Retina (tissue), 1 donor: Measurements from ENCODE around the gene DAW1.
"Not testable (repeated sequence)": the region's sequence is repeated elsewhere in the genome, so short reads cannot be mapped to it uniquely, and the experiment has no call there.

Experiments used
- DNase-seq: peaks from one replicate; pipeline ENCODE4 v3.0.0-alpha.2; 2016

DAW1 gene, protein sequence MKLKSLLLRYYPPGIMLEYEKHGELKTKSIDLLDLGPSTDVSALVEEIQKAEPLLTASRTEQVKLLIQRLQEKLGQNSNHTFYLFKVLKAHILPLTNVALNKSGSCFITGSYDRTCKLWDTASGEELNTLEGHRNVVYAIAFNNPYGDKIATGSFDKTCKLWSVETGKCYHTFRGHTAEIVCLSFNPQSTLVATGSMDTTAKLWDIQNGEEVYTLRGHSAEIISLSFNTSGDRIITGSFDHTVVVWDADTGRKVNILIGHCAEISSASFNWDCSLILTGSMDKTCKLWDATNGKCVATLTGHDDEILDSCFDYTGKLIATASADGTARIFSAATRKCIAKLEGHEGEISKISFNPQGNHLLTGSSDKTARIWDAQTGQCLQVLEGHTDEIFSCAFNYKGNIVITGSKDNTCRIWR

DNA sequence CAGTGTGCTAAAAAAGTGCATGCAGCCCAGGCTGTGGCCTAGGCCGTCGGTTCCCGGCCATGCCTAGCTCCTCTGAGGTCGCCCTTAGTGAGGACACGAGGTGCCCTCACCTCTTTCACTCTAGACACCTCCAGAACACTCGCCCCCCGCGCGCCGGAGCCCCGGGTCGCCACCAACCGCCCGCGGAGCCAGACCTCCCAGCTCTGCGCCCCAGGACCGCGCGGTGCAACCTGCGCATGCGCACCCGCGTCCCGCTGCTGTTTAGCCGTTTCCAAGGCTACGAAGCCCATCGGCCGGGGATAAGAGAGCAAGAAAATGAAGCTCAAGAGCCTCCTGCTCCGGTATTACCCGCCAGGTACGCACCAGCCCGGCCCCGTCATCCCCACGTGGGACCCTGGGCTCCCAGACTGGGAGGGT, at the start of gene DAW1:
Gene DAW1 (plus strand): TSS at position 257 of the 417 bp plus-strand sequence. CDS start 59 bp downstream, at position 316.
- peak; percentile 90 for DNase-seq

DNA sequence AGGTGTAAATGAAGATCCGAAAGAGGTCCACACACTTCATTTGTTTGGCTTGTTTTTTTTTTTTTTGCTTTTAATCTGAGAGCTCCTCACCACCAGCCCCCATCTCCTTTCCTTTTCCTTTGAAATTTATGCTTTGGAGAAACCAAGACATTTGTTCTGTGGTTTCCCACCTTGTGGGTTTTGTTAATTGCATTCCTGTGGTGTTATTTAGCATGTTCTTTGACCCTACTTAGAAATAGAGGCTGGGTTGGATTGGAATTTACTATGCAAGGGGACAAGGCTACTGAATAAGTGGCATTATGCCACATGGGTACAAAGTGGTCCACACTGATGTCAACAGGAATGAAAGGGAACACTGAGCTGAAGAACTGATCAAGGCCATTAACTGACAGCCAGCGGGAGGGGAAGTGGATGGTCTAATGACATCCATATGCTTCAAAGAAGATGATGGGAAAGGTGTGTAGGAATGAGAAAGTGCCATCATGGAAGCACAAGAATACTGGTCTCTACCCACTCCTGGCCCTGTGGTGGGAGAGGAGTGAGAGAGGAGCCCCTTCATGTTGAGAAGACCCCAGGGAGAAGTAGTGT, 48.9 kb upstream of the DAW1 start:
- no peak for DNase-seq

DNA sequence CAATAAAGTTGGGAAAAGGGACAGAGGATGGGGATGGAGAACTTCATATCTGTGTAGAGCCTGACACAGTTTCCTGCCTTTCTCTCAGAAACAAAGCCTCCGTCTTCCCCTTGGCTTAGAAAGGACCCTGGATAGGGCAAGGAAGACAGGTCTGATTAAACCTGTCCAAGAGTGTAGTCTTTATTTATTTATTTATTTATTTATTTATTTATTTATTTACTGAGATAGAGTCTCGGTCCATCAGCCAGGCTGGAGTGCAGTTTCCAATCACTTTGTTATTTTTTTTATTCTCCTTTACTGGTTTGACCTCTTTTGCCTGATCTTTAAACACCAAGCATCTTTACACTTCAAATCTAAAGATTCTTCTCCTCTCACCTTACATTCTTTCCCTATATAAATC, 47.5 kb upstream of the DAW1 start:
- no peak for DNase-seq

DNA sequence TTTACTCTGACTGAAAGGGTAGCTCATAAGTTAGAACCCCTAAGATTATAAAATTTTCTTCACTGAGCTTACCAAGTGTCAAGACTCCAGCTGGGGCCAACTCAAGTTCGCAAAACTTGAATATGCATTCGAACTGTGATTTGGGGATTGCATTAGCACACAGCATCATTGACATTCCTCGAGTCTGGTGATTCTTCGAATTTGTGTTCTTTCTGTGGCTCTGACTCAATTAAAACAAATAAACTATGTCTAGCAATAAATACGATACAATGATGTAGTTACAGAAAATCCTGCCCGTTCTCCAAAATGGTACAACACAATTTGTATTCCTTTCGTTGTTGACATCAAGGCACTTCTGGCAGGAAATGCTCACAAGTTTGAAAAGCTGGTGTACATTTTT, 46.7 kb upstream of the DAW1 start:
- no peak for DNase-seq

DNA sequence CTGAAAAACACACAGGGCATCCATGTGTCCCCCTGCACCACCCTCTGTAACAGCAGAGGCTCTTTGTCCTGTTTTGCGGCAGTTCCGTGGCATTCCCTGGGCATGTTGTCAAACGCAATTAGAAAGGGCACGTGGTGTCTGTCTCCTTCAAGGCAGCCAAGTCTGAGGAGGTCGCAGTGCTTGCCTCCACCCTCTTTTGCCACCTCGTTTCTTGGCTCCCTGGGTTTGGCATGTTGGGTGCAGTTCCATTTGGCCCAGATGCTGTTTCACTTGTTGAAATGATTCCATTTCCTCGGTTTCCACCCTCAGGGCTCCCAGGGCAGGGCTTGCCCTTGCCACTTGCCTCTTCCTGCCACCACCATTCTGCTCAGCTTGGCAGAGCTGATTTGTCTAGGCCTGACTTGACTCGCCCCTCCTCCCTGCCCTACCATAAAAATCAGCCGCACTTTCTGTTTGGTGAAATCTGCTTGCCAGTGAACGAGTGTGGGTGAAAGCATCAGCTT, 45.4 kb upstream of the DAW1 start:
- no peak for DNase-seq

DNA sequence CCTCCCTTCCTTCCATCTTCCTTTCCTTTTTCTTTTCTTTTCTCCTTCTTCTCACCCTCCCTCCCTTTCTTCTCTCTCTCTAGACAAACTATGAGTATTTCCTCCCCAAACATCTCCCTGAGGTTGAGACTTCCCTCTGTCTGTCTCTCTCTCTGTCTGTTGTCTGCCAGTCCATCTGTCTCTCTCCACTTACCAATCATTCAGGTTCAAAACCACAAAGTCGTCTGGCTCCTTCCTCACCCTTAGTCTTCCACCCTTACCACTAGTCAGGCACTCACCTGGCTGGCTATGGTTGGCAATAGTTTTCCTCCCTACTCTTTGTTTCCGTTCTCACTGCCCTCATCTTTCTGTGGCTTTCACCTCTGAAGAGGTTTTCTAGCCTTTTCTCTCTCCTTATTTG, 44.9 kb upstream of the DAW1 start:
- no peak for DNase-seq

DNA sequence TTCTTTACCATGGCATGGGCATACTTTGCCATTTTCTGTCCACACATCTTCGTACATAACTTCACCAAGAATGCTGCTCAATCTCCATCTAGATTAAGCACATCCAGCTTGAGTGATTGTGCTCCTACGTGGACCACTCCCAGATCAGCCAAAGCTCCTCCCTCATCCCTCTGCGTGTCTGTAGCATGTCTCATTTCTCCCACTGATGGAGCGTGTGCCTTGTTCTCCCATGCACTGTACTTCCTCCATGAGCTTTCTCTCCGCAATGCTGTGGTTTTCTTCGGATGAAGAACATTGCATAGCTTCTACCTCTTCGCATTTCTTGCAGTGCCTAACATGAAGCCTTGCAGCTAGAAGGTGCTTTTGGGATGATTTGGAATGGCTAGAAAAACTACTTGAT, 44.3 kb upstream of the DAW1 start:
- DNase-seq: no peak

DNA sequence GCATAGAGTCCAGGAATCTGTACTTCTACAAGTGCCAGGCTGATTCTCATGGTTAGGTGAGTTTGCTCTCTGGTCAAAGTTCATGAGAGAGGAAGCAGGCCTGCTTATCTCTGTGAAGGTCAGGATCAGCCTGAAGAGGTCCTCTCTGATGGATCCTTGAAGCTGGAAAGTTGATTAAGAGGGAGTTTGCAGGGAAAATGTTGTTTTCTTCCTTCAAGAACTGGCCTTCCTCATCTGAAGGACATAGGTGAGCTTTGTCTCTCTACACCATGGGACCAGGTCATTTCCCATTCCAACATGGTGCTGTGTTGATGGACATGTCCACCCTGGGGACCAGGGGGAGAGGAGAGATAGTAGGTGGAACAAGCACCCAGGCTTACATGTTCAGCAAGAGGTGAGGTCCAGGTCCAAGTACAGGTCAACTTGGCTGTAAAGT, 42.9 kb upstream of the DAW1 start:
- DNase-seq: no peak

DNA sequence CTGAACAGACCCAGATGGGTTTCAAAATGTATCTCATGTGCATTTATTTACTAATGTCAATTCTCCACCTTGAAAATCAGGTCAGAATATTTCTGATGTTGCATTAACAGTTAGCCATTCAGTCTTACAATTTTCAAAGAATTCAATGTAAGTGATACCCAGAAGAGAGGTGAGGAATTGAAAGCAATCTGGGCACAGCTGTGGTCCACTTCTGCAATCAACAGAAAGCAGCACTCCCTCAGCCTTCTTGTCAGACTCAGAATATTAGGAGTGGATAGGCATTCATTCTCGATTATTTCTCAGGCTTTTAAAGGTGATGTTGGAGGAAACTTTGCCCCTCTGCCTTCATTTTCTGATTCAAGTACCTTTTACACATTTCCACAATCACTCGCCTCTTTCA, 42.1 kb upstream of the DAW1 start:
- DNase-seq: no peak

DNA sequence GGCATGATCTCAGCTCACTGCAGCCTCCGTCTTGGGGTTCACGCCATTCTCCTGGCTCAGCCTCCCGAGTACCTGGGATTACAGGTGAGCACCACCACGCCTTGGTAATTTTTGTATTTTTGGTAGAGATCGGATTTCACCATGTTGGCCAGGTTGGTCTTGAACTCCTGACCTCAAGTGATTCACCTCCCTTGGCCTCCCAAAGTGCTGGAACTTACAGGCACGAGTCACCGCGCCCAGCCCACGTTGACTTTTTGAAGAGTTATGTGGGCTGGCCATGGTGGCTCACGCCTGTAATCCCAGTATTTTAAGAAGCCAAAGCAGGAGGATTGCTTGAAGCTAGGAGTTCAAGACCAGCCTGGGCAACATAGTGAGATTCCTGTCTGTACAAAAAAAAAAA, 37.0 kb upstream of the DAW1 start:
- DNase-seq: no peak

DNA sequence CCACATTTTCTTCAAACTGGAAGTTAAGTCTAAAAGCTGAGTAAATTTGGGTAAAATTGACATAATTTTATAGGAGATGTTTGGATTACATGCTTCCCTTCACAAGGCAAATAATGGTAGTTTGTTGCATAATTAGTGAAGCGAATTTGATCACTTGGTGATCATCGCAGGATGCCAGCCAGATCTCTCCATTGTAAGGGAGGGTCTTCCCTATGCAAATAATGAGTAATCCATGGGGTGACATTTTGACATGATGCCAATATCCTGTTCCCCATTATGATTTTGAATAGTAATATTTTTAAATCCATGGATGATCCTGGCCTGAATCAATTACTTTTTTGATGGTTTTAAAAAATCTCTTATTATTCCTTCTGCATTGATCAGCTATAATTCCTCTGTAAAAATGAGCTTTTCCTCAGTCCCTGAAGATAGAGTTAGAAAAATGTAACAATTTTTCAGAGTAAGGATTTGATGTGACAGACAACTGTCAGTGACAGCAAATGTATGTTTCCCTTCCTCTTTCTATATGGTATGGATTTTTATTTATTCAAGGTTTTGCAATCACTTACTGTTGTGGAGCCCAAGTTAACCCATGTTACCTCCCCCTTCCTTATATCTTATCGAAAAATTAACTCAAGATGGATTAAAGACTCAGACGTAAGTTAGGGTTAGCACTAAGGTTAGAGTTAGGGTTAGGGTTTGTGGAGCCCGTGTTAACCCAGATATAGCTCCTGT, 36.3 kb upstream of the DAW1 start:
- no peak for DNase-seq

DNA sequence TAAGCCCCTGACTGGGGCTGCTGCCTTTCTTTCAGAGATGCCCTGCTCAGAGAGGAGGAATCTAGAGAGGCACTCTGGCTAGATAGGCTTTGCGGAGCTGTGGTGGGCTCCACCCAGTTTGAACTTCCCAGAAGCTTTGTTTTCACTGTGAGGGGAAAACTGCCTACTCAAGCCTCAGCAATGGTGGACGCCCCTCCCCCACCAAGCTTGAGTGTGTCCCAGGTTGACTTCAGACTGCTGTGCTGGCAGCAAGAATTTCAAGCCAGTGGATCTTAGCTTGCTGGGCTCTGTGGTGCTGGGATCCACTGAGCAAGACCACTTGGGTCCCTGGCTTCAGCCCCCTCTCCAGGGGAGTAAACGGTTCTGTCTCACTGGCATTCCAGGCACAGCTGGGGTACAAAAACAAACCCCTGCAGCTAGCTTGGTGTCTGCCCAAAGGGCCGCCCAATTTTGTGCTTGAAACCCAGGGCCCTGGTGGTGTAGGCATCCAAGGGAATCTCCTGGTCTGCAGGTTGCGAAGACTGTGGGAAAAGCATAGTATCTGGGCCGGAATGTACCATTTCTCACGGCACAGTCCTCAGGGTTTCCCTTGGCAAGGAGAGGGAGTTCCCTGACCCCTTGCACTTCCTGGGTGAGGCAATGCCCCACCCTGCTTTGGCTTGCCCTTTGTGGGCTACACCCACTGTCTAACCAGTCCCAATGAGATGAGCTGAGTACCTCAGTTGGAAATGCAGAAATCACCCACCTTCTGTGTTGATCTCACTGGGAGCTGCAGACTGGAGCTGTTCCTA, 31.9 kb upstream of the DAW1 start:
- not testable (repeated sequence) for DNase-seq

DNA sequence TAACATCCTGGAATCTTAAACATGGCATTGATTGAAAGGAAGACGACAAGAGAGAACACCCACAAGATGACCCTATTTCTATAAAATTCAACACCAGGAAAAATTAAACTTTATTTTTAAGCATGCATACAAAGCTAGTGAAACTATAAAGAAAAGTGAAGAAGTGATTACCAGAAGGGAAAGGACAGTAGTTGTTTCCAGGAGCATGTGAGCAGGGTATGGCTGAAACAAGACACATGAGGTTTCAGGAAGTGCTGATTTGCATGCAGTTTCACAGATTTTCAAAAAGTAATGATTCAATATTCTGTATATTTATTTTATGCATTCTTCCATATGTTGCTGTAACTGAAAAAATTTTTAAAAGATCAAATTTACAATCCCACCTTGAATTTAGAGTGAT, 24.6 kb upstream of the DAW1 start:
- DNase-seq: no peak

DNA sequence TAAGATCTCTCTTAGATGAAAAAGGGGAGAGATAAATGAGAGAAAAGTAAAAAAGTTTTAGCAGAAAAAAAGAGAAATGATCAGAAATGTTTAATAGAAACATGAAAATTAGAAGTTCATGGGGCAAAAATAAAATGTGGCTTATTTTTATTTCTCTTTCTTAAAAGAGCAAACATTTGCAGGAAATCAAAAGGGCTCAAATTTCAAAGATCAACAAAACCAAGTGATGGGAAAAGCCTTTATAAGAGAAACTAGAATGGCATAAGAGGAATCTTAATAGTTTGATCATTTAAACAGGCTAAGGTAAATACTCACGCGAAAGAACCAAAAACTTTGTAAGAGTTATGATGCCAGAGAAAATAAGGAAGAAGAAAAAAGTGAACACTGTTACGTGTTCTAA, 23.3 kb upstream of the DAW1 start:
- DNase-seq: no peak

DNA sequence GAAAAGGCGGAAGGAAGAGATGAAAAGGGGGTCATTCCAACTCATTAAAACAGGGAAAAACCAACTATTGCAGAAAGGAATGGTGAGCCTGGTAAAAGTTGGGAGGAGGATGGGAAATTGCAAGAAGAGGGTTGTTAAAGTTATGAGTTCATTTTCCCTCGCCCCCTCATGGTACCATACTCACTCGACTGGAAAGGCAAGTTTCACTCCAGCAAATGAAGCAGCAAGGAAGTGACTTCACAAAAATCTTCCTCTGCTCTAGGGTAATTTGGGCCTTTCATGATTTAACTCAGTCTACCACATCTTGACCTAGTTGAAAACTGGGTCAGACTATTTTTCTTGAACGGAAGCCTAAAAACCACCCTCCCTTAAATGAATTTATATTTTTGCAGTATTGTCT, 22.8 kb upstream of the DAW1 start:
- DNase-seq: no peak

DNA sequence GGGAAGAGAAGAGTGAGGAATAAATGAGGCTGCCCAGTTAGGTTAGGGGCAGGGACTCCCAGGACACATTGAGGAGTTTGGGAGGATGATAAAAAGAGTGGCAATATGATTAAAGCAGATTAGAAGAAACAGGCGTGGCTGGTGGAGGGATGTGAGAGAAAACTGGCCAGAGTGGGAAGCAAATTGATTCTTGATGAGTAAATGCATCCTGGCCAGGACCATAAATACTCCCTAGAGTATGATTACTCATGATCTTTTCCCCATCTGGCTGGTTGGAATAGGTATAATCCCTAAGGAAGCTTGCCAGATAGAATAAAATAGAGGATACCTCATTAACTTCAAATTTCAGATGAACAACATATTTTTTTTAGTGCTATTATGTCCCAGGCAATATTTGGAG, 21.5 kb upstream of the DAW1 start:
- DNase-seq: no peak

DNA sequence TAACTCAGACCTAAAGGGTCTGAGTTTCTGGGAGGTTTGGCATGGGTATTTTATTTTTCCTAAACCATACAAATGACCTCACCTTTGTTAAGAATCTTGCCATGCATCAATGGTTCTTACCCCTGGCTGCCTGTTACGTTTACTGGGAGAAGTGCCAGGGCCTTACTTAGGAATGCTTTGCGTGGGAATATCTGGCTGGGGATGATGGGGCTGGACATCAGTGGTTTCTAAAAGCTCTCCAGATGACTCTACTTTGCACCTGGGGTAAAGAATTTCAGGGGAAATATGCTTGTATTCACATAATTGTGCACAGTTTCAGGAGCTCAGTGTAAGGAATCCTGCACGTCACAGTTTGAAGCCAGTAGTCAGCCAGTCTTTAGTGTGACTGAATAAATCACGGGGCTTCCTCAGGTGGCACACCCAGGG, 18.2 kb upstream of the DAW1 start:
- no peak for DNase-seq

DNA sequence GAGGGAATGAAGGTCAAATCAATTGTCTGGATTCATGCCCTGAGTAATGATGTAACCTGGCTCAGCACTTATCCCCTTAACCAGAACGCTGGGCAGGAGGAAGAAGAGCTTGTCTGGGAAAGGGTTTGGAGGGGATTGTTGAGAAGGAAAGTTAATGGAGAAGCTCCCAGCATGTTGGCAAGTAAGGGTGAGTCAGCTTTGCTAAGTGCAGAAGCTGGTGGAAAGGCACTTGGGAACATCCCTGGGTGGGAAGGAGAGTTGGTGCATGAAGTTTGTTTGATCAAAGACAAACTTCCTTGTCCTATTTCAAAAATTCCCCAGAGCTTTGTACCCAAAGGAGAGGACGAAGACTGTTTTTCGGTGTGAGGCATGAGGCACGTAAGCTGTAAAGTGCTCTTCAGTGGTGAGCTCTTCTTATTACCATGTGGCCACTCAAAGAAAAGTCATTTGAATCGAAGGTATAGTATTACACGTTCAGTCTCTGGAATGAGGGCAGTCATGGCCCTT, 17.6 kb upstream of the DAW1 start:
- no peak for DNase-seq

DNA sequence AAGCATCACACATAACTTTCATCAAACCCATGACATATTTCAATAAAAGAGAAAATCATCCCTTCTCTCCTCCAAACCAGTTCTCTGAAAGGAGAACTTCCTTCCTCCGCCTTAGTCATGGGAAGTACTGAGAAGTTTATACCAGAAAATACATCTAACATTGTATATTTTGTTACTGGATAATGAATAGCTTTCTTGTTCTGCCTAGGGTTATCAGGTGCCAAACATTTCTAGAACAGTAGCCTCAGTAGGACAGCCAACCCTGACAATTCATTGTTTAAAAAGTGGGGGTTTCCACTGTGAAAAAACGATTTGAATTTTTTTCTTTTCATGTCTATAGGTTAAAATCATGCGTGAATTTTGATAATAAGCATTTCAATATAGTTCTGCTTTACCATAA, 16.0 kb upstream of the DAW1 start:
- no peak for DNase-seq

DNA sequence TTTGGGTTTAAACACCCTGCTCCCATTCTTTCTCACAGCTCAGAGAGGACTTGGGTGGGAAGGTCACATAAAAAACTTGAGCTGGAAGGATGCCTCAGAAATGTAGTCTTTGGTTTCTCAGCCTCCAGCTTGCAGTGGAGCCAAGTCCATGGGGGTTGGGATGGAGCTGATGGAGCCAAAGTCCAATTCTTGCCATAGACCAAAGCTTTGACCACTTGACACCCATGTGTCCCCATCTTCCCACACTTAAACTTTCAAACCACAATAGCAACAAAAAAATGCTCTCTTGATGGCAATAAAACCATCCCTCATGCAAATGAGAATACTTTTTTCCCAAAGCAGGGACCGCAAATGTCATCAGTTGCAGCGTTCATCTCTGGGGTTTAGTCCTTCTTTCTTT, 14.7 kb upstream of the DAW1 start:
- no peak for DNase-seq

DNA sequence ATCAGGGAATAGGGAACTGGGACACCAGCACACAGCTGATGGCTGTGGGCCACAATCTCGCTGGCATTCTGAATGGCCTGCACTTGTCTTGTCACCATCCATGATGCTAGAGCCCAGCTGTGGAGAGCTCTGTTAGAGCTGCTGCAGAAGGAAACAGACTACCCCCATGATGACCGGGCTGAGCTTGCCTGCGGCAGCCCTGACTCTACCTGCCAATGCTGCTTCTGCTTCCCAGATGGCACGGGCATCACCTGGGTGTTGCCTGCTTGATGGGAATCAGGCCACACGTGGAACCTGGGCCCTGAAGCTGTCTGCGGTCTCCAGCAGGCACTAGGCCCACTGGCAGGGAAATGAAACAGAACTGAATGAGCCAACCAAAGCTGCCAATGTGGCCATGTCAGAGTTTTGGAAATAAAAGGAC, 11.2 kb upstream of the DAW1 start:
- no peak for DNase-seq

DNA sequence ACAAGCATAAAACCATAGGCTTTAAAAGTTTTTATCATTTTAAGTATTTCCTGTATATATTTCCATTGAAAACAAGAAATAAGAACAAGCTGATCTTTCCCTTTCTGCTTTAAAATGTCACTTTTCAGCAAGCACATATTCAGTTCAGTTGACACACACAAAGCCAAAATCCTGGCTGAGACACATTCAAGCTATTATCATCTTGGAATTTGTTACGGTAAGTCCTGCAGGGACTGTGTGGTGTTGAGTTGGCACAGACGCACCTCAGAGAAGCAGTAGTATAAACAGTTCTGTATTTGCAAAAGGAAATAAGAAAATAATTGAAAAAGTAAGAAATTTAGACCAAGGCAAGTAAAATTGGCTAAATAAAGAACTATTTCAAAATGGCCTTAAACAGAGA, 10.4 kb upstream of the DAW1 start:
- DNase-seq: no peak
